HG03103 (cell line): ENCODE results near the gene PSTPIP1.
"Not testable (repeated sequence)": the region's sequence is repeated elsewhere in the genome, so short reads cannot be mapped to it uniquely, and the experiment has no call there.

Source experiments
- ATAC-seq: cut with Tn5 transposase; IDR thresholded peaks from one replicate; pipeline ENCODE4 v1.9.1; 2021; ENCODE audit warnings: low read depth; ENCODE audit not compliant: unreplicated experiment

PSTPIP1 gene

GRCh38 chr15:76994971-76995945 is at the start of gene PSTPIP1:
PSTPIP1 (plus strand) TSS chr15:76995126; CDS start chr15:76995574, 448 bp downstream.
- peak; percentile 66 for ATAC-seq

GRCh38 chr15:76945494-76946093 is 49.3 kb upstream of the PSTPIP1 start:
- ATAC-seq = no peak

- ATAC-seq = no peak
Measured at GRCh38 chr15:76947454-76947853, 47.5 kb upstream of the PSTPIP1 start.

- ATAC-seq = no peak
Measured at GRCh38 chr15:76951220-76951619, 43.7 kb upstream of the PSTPIP1 start.

GRCh38 chr15:76953913-76954312 is 41.0 kb upstream of the PSTPIP1 start:
- no peak for ATAC-seq

- no peak for ATAC-seq
Measured at GRCh38 chr15:76954744-76955143, 40.2 kb upstream of the PSTPIP1 start.

GRCh38 chr15:76961268-76962011 is 33.5 kb upstream of the PSTPIP1 start:
- ATAC-seq = no peak

DNA sequence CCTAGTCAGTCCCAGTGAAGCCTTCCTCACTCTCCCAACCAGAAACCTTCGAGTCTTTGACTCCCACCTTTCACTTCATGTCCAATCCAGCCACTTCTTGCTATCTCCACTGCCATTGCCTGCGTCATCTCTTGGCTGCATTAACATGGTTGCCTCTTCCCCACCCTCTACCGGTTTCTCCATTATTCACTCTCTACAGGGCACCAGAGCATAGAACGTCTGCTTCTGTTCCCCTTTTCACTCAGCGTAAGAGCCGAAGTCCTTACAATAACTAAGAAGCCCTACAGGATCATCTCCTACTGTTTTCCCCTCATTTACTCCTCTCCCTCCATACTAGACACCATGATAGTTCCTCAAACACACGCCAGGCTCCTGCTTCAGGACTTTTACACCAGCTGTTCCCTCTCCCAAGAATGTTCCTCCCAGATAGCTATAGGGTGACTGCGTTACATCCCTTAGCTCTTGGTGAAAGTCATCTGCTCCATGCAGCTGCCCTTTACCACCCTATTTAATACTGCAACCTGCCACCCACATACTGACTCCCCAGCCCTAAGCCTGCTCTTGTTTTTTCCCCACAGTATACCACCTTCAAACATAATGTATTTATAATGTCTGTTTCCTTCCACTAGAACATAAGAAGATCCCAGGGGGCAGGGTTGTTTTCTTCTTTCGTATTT is 32.5 kb upstream of the PSTPIP1 start:
- ATAC-seq = no peak

DNA sequence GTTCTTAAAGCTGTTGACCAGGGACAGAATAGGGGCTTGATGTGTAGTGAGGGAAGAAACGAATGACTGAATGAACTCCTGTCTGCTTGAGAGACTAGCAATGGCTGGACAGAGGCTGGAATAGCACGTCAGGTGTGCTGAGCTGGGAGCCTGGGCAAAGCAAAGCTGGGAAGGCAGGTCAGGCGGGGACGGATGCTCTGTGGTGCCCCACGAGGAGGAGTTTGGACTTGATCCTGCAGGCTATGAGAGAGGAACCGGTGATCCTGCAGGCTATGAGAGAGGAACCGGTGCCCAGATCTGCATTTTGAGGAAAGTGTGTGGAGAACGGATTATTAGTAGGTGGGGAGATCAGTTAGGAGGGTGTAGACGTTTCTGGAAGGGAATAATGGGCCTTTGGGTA is 31.3 kb upstream of the PSTPIP1 start:
- no peak for ATAC-seq

GRCh38 chr15:76964157-76964556 is 30.8 kb upstream of the PSTPIP1 start:
- ATAC-seq = no peak

- ATAC-seq = not testable (repeated sequence)
Measured at GRCh38 chr15:76966051-76966450, 28.9 kb upstream of the PSTPIP1 start.

GRCh38 chr15:76967067-76967466 is 27.9 kb upstream of the PSTPIP1 start:
- ATAC-seq = no peak

- ATAC-seq = no peak
Measured at GRCh38 chr15:76968306-76968705, 26.6 kb upstream of the PSTPIP1 start.

GRCh38 chr15:76972389-76973361 is 22.3 kb upstream of the PSTPIP1 start:
- ATAC-seq = no peak

- no peak for ATAC-seq
Measured at GRCh38 chr15:76973362-76973743, 21.6 kb upstream of the PSTPIP1 start.

DNA sequence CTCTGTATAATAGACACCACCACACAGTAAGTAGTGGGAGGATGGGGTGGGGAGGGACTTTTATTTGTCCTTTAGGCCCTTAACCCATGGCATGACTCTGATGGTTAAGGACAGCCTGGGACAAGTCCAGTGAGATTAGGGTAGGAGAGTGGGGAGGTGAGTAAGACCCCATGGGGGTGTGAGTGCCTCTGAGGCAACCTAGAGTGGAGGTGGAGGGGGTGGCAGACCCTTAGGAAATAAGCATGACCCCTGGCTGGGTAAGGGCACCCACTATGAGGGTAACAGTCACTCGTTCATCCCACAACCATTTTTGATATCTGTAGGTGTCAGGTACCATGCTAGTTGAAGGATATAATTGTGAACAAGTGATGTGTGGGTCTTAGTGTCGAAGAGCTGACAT is 21.0 kb upstream of the PSTPIP1 start:
- ATAC-seq = no peak

- ATAC-seq = no peak
Measured at GRCh38 chr15:76974456-76975036, 20.4 kb upstream of the PSTPIP1 start.

DNA sequence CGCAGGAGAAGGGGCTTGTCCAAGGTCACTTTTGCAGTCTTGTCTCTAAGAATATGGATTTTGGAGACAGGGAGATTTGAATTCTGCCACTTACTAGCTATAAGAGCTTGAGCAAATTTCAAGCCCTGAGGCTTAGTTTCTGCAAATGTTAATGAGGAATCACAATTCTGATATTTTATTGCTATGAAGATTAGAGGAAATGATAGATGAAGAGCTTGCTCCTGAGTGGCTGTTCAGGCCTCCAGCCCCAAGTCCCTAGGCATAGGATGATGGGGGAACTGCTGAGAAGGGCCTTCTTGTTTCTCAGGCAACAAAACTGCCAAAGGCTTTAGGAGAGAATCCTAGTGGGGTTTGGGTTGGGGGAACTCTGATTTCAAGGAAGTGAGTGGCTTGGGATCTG is 18.8 kb upstream of the PSTPIP1 start:
- no peak for ATAC-seq
